Peyer's patch (tissue), 4 donors: Measurements from ENCODE around the gene FAM107B.

ENCODE experiments used
- POLR2A ChIP-seq, 2 donors: fragments of 450-650 bp; IDR thresholded peaks; one replicate each; pipeline ENCODE4 v1.5.1; 2017; ENCODE audit warnings: antibody characterized with exemption in 2 of 2, mild to moderate bottlenecking in 2 of 2, moderate library complexity in 2 of 2
- TF ChIP-seq, protein P1 (sequence below), 6 experiments: fragments of 450-650 bp in 4 of 6; fragments of 200-600 bp in 2 of 6; sonication (generic) in 1 of 6; IDR thresholded peaks; one replicate each; pipeline ENCODE4 v1.5.1; 2017 to 2019; ENCODE audit warnings: antibody characterized with exemption in 6 of 6, mild to moderate bottlenecking in 3 of 6, moderate library complexity in 1 of 6

DNA sequence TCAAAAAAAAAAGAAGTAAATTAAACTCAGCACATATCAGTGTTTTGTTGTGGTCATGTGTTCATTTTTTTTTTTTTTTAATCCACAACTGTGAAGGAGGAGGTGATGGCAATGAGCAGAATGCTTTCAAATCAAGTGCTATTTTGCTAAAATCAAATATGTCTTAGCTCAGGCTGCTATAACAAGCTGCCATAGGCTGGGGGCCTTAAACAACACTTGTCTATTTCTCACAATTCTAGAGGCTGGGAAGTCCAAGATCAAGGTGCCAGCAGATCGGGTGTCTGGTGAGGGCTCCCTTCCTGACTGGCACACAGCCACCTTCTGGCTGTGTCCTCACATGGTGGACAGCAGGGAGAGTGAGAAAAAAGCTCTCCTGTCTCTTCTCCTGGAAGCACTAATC lies 203.9 kb downstream of the FAM107B start:
- TF ChIP-seq, protein P1, sequence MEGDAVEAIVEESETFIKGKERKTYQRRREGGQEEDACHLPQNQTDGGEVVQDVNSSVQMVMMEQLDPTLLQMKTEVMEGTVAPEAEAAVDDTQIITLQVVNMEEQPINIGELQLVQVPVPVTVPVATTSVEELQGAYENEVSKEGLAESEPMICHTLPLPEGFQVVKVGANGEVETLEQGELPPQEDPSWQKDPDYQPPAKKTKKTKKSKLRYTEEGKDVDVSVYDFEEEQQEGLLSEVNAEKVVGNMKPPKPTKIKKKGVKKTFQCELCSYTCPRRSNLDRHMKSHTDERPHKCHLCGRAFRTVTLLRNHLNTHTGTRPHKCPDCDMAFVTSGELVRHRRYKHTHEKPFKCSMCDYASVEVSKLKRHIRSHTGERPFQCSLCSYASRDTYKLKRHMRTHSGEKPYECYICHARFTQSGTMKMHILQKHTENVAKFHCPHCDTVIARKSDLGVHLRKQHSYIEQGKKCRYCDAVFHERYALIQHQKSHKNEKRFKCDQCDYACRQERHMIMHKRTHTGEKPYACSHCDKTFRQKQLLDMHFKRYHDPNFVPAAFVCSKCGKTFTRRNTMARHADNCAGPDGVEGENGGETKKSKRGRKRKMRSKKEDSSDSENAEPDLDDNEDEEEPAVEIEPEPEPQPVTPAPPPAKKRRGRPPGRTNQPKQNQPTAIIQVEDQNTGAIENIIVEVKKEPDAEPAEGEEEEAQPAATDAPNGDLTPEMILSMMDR (IDR thresholded peaks at IDR 0.05) = no peak
- no peak for TF ChIP-seq POLR2A (IDR thresholded peaks at IDR 0.05)
